NAMALWA (cell line): Measurements from ENCODE around the gene RAD51AP2.
"Not testable (repeated sequence)": the region's sequence is repeated elsewhere in the genome, so short reads cannot be mapped to it uniquely, and the experiment has no call there.

Experiments
- DNase-seq: peaks from one replicate; pipeline ENCODE4 v3.0.0-alpha.2; 2015; ENCODE audit warnings: low spot score

Gene RAD51AP2

GRCh38 chr2:17518212-17519154, at the start of gene RAD51AP2:
Gene RAD51AP2 (minus strand): TSS chr2:17518440. CDS start chr2:17518415, 25 bp downstream.
- DNase-seq = peak; percentile 90

GRCh38 chr2:17565726-17566125, 47.5 kb upstream of the RAD51AP2 start:
- DNase-seq = not testable (repeated sequence)

- DNase-seq = no peak
These were observed 40.6 kb upstream of the RAD51AP2 start for GRCh38 chr2:17558878-17559277.

GRCh38 chr2:17558053-17558452, 39.8 kb upstream of the RAD51AP2 start:
- DNase-seq = no peak

- DNase-seq = no peak
These were observed 39.4 kb upstream of the RAD51AP2 start for GRCh38 chr2:17557596-17557995.

- DNase-seq = no peak
These were observed 36.9 kb upstream of the RAD51AP2 start for GRCh38 chr2:17555150-17555549.

GRCh38 chr2:17550907-17551306, 32.7 kb upstream of the RAD51AP2 start:
- no peak for DNase-seq

GRCh38 chr2:17547737-17548136, 29.5 kb upstream of the RAD51AP2 start:
- DNase-seq = no peak

- no peak for DNase-seq
These were observed 29.0 kb upstream of the RAD51AP2 start for GRCh38 chr2:17547237-17547636.

GRCh38 chr2:17545680-17546613, 27.7 kb upstream of the RAD51AP2 start:
- no peak for DNase-seq

- DNase-seq = no peak
These were observed 26.0 kb upstream of the RAD51AP2 start for GRCh38 chr2:17544256-17544655.

- DNase-seq = no peak
These were observed 25.6 kb upstream of the RAD51AP2 start for GRCh38 chr2:17543848-17544247.

GRCh38 chr2:17543131-17543660, 25.0 kb upstream of the RAD51AP2 start:
- DNase-seq = no peak

- DNase-seq = no peak
These were observed 24.2 kb upstream of the RAD51AP2 start for GRCh38 chr2:17542471-17542870.

- DNase-seq = no peak
These were observed 23.3 kb upstream of the RAD51AP2 start for GRCh38 chr2:17541531-17541950.

- DNase-seq = peak; percentile 37
These were observed 22.7 kb upstream of the RAD51AP2 start for GRCh38 chr2:17540813-17541530.

GRCh38 chr2:17540093-17540812, 22.0 kb upstream of the RAD51AP2 start, which contains the start of gene VSNL1:
Gene VSNL1 (plus strand): TSS chr2:17540696. CDS start chr2:17592075, 51,379 bp downstream.
- peak; percentile 40 for DNase-seq

GRCh38 chr2:17539611-17540092, 21.4 kb upstream of the RAD51AP2 start:
- peak; percentile 5 for DNase-seq

GRCh38 chr2:17538844-17539554, 20.8 kb upstream of the RAD51AP2 start:
- DNase-seq = peak; percentile 65
